SU-DHL-6 (cell line): ENCODE results near the gene SLC34A3.
A peak's percentile ranks its signal among the peaks of the same experiment; 100 is the strongest.
"Not testable (repeated sequence)": the region's sequence is repeated elsewhere in the genome, so short reads cannot be mapped to it uniquely, and the experiment has no call there.

Experiments
- H2AFZ ChIP-seq: fragments of 200-600 bp; sonication (generic); 2 replicates; pipeline ENCODE4 v1.6.1; 2014; ENCODE audit warnings: low read depth, mild to moderate bottlenecking, moderate library complexity, mixed read lengths, antibody characterized with exemption, low read length; ENCODE audit not compliant: severe bottlenecking
- H3F3A ChIP-seq: fragments of 200-600 bp; shearing (Covaris generic); 2 replicates; pipeline ENCODE4 v1.6.0; 2016; ENCODE audit warnings: antibody characterized with exemption, mild to moderate bottlenecking; ENCODE audit not compliant: insufficient read depth
- H3K27ac ChIP-seq: fragments of 200-600 bp; sonication (generic); 2 replicates; pipeline ENCODE4 v1.5.1; 2016; ENCODE audit warnings: low read depth, mild to moderate bottlenecking, low read length, moderate library complexity, mixed read lengths
- H3K27me3 ChIP-seq: fragments of 200-600 bp; sonication (generic), shearing (Covaris generic); 2 replicates; pipeline ENCODE4 v1.6.0; 2014; ENCODE audit warnings: mild to moderate bottlenecking, low read length
- H3K36me3 ChIP-seq: fragments of 200-600 bp; sonication (generic); 2 replicates; pipeline ENCODE4 v1.6.1; 2014; ENCODE audit warnings: mild to moderate bottlenecking, low read length, mixed read lengths
- H3K4me2 ChIP-seq: fragments of 300-600, 200-600 bp; shearing (Covaris generic), sonication (generic); 2 replicates; pipeline ENCODE4 v1.6.0; 2014; ENCODE audit warnings: low read length, low read depth, mild to moderate bottlenecking; ENCODE audit not compliant: poor library complexity, severe bottlenecking
- H3K4me3 ChIP-seq: fragments of 200-600 bp; sonication (generic); 2 replicates; pipeline ENCODE4 v1.5.1; 2014; ENCODE audit warnings: antibody characterized with exemption, low read length, mild to moderate bottlenecking, mixed read lengths; ENCODE audit not compliant: insufficient read depth, poor library complexity, severe bottlenecking
- H3K79me2 ChIP-seq: fragments of 200-600 bp; sonication (generic); 2 replicates; pipeline ENCODE4 v1.6.1; 2014; ENCODE audit warnings: mild to moderate bottlenecking, low read length, moderate library complexity; ENCODE audit not compliant: insufficient read depth
- H3K9ac ChIP-seq: fragments of 200-600 bp; sonication (generic); 2 replicates; pipeline ENCODE4 v1.7.0; 2014; ENCODE audit warnings: mild to moderate bottlenecking, low read length
- H3K9me2 ChIP-seq: fragments of 200-600 bp; sonication (generic); replicated peaks from 2 replicates; pipeline ENCODE4 v1.6.1; 2014; ENCODE audit warnings: low read length; ENCODE audit not compliant: insufficient read depth
- H3K9me3 ChIP-seq: fragments of 200-600 bp; sonication (generic); 2 replicates; pipeline ENCODE4 v1.6.1; 2014; ENCODE audit warnings: low read length, mixed read lengths; ENCODE audit not compliant: insufficient read depth
- H4K20me1 ChIP-seq: fragments of 200-600 bp; sonication (generic); 2 replicates; pipeline ENCODE4 v1.6.1; 2014; ENCODE audit warnings: low read depth, mild to moderate bottlenecking, antibody characterized with exemption, low read length, moderate library complexity, mixed read lengths
- EZH2phosphoT487 ChIP-seq: fragments of 200-600 bp; sonication (generic), shearing (Covaris generic); conservative IDR thresholded peaks from 2 replicates; pipeline ENCODE4 v1.6.1; 2018; ENCODE audit warnings: mild to moderate bottlenecking, antibody characterized with exemption, low read length, moderate library complexity, mixed read lengths
- TF ChIP-seq, protein P1 (sequence below): fragments of 200-600 bp; sonication (generic); IDR thresholded peaks from one replicate; pipeline ENCODE4 v1.5.1; 2017; ENCODE audit warnings: antibody characterized with exemption, mild to moderate bottlenecking, low read length, moderate library complexity; ENCODE audit not compliant: insufficient read depth, poor library complexity, severe bottlenecking

The SLC34A3 gene

DNA sequence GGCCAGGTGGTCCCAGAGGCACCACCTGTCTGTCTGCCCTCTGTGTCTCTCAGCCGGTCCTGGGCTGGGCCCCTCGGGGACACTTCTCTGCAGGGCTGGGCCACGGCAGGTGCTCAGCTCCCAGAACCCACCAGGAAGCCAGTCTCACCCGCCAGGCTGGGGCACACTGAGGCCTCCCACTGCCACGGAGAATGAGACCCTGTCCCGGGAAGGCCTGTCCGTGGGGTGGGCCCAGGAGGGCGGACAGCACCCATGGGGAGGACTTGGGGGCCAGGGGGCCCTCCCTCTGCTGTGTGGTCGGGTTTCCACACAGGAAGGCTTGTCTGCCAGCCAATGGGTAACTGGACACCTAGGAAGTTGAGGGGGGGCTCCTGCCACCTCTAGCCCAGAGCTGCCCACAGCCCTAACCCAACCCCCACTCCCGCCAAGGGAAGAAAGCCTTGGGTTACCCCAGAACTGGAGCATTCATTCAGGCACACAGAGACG is 6.3 kb downstream of the SLC34A3 start:
- no peak for TF ChIP-seq EZH2phosphoT487
- TF ChIP-seq, protein P1, sequence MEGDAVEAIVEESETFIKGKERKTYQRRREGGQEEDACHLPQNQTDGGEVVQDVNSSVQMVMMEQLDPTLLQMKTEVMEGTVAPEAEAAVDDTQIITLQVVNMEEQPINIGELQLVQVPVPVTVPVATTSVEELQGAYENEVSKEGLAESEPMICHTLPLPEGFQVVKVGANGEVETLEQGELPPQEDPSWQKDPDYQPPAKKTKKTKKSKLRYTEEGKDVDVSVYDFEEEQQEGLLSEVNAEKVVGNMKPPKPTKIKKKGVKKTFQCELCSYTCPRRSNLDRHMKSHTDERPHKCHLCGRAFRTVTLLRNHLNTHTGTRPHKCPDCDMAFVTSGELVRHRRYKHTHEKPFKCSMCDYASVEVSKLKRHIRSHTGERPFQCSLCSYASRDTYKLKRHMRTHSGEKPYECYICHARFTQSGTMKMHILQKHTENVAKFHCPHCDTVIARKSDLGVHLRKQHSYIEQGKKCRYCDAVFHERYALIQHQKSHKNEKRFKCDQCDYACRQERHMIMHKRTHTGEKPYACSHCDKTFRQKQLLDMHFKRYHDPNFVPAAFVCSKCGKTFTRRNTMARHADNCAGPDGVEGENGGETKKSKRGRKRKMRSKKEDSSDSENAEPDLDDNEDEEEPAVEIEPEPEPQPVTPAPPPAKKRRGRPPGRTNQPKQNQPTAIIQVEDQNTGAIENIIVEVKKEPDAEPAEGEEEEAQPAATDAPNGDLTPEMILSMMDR: no peak
- Histone ChIP-seq H3K36me3 (peaks cover under 1% of the 10 kb centered on the region; the same call in 1 of the 2 replicates), H3K27ac (no peak overlapping the region), H3F3A (no peaks in the 10 kb centered on the region), H3K9ac (peak overlapping the region; percentile 28; the same call in 1 of the 2 replicates), H3K9me2 (no peaks in the 10 kb centered on the region), H3K27me3 (no peaks in the 10 kb centered on the region), H3K79me2 (peaks cover 5% of the 10 kb centered on the region), H3K4me2 (peak overlapping the region; percentile 32), H3K4me3 (no peak overlapping the region), H4K20me1 (peaks cover 4% of the 10 kb centered on the region; the same call in 1 of the 2 replicates), H2AFZ (no peak overlapping the region), H3K9me3 (no peaks in the 10 kb centered on the region)

DNA sequence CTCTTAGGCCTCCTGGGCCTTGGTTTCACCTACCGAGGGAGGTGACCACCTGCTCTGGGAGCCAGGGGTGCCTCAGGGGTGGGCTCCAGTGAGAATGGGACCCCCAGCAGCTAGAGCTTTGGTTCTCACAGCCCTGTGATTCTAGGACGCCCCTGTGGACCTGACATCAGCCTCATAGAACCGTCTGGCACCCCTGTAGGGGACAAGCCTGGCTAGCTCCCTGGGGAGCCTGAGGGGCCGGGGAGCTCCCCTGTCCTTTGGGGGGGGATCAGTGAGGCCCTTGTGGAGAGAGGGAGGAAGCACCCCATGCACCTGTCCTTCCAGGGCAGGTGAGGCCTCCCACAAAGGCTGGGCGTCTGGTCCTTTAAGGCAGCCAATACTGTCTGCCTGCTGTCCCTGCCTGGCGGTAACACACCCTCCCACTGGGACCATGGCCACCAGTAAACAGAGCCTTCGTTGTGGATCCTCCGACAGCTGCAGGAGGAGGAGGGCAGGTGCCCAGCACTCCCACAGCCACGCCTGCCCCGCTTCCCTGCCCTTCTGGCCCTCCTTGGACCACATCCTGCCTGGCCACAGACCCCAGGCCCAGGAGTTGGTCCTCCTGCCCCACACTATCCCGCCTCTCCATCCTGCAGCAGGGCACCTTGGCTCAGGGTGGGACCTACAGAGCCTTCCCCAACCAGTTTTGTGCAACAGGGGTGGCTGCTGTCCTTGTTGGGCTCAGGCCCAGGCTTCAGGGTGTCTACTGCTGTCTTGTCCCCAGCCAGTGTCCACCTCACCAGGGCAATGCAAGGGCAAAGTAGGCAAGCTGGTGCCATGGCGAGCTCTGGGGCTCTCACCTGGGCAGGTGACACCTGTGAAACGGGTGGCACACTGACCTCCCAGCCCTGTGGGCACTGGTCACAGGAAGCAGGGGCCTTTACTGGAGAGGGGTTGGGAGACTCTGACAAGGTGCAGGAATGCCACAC is 7.3 kb downstream of the SLC34A3 start:
- H3K27me3 ChIP-seq: no peaks in the 10 kb centered on the region
- no peaks in the 10 kb centered on the region for H3K9me2 ChIP-seq
- H3K4me2 ChIP-seq: no peak overlapping the region
- H2AFZ ChIP-seq: no peak overlapping the region
- no peak overlapping the region; the same call in 1 of the 2 replicates for H3K9ac ChIP-seq
- H3K27ac ChIP-seq: no peak overlapping the region
- TF ChIP-seq EZH2phosphoT487: no peak
- TF ChIP-seq, protein P1: no peak
- no peaks in the 10 kb centered on the region for H3F3A ChIP-seq
- no peaks in the 10 kb centered on the region for H3K9me3 ChIP-seq
- H3K79me2 ChIP-seq: peaks cover 15% of the 10 kb centered on the region
- H3K4me3 ChIP-seq: no peak overlapping the region
- peaks cover 8% of the 10 kb centered on the region; the same call in 1 of the 2 replicates for H3K36me3 ChIP-seq
- peaks cover 9% of the 10 kb centered on the region; the same call in 1 of the 2 replicates for H4K20me1 ChIP-seq

DNA sequence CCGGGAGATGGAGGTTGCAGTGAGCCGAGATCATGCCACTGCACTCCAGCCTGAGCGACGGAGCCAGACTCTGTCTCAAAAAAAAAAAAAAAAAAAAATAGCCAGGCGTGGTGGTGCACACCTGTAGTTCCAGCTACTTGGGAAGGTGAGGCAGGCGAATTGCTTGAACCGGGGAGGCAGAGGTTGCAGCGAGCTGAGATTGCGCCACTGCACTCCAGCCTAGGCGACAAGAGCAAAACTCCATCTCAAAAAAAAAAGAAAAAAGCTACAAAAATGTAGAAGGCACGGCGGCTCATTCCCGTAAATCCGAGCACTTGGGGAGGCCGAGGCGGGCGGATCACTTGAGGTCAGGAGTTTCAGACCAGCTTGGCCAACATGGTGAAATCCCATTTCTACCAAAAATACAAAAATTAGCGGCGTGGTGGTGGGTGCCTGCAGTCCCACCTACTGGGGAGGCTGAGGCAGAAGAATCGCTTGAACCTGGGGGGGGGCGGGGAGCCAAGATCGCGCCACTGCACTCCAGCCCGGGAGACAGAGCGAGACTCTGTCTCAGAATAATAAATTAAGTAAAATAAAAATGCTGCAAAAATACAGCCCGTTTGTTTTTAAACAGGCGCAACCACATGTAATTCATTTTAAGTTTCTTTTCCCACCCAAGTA is 9.0 kb downstream of the SLC34A3 start:
- H2AFZ ChIP-seq, H3K36me3 ChIP-seq, H3K27me3 ChIP-seq, H3K9me3 ChIP-seq, H3F3A ChIP-seq, H4K20me1 ChIP-seq, H3K9me2 ChIP-seq: not testable (repeated sequence)
- Histone ChIP-seq H3K79me2 (peaks cover 15% of the 10 kb centered on the region), H3K9ac (peak overlapping the region; percentile 95), H3K4me3 (peak overlapping the region; percentile 85), H3K4me2 (peak overlapping the region; percentile 83), H3K27ac (peak overlapping the region; percentile 91)
